ENCODE measurements around the gene BRIP1.
"Not testable (repeated sequence)": the region's sequence is repeated elsewhere in the genome, so short reads cannot be mapped to it uniquely, and the experiment has no call there.

The BRIP1 gene

DNA sequence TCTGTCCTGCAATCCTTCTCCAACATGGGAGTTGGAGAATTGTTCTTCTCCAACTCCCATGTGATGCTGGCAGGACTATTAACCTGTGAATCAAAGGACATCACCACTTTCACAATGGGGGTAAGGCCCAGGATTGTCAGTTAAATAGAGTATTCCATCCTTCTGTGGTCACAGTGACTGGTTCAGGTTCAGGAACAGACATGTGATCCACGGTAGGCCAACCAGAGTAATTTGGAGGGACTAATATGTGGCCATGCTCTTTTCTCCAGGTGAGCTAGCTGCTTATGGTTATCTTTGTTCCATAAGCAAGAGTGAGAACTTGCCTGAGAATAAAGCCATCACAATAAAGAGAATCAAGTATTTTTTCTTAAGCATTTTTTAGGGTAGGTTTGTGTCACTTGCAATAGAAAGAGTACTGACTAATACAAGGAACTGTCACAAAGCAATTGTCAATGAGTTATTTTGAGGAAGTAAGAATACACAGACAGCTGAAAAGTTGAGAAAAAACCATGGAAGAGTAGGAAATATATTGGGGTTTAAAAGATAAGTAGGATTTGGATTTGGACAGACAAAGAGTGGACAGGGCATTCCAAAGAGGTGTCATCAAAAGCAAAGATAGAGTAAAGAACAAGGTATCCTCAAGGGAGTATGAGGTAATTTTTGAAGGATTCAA lies 63.4 kb downstream of the BRIP1 start:
- no peak for DNase-seq (ENCODE audit: low spot score)

DNA sequence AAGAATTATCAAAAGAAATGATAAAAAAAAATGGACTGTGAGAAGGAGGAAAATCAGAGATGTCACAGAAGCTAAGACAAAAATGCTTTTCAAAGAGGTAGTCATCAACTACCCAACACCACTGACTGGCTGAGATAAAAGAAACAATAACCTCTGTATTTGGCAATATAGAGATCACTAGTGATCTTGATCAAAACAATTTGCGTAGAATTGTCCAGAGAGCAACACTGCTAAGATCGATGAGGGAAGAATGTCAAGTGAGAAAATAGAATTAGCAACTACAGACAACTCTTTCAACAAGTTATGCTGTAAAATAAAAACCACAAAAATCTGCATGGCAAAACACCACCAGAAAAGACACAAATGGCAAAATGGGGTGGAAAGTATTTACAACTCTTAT lies 66.0 kb downstream of the BRIP1 start:
- no peak for DNase-seq (ENCODE audit: low spot score)

DNA sequence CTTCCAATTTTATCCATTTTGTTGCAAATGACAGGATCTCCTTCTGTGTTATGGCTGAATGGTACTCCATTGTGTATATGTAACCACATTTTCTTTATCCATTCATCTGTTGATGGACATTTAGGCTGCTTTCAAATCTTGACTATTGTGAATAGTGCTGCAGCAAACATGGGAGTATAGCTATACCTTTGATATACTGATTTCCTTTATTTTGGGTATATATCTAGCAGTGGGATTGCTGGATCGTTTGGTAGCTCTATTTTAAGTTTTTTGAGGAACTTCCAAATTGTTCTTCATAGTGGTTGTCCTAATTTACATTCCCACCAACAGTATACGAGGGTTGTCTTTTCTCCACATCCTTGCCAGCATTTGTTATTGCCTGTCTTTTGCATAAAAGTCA lies 67.8 kb downstream of the BRIP1 start:
- DNase-seq (ENCODE audit: low spot score), result no peak

DNA sequence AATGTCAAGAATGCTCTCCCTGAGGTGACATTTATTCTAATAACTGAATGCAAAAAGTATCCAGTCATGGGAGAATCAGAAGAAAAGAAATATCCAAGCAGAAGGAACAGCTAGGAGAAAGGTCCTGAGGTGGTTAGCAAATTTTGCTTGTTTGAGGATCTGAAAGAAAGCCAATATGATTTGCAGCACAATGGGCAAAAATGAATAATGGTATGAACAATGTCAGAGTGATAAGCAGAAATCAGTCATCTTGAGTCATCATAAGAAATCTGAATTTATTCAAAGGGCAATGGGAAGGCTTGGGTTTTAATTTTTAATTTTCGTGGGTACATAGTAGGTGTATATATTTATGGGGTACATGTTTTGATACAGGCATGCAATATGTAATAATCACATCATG lies 68.5 kb downstream of the BRIP1 start:
- no peak for DNase-seq (ENCODE audit: low spot score)

DNA sequence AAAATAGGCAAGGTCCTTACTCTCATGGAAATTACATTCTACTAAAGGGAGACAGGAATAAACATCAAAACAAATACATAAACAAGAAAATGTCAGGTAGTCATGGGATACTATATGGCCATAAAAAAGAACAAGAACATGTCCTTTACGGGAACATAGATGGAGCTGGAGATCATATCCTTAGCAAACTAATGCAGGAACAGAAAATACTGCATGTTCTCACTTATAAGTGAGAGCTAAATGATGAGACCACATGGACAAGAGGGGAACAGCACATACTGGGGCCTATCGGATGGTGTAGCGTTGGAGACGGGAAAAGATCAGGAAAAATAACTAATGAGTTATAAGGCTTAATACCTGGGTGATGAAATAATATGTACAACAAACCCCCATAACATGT lies 69.1 kb downstream of the BRIP1 start:
- no peak for DNase-seq (ENCODE audit: low spot score)

DNA sequence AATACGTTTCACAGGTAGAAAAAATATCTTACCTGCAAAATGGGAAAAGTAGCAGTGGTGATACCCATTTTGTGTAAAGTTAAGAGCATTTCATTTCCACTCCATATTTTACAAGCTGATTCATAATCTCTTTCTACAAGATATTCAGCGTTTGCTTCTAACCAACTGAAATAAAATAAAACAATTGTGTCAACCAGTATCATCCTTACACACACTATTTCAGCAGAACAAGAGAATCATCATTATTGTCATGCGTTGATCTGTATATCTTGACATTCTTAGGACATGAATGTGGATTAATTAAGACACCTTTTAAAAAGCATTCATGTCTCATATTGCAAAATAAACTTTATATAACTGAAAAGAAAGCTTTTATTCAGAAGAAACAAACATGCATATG lies 69.8 kb downstream of the BRIP1 start:
- DNase-seq (ENCODE audit: low spot score), result no peak

DNA sequence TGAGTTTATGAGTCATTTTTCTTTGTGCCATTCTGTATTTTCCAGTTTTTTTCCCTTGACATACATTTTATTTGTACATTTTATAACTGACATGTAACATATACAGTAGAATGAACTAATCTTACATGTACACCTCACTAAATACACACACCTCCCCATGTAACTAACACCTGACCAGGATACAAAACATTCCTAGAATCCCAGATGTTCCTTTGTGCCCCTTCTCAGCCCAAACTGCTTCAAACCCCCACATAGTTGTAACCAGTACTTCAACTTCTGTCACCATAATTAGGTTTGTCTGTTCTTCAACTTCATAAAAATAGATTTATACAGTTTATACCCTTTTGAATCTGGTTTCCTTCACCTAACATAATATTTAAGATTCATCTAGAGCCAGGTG lies 73.5 kb downstream of the BRIP1 start:
- no peak for DNase-seq (ENCODE audit: low spot score)

DNA sequence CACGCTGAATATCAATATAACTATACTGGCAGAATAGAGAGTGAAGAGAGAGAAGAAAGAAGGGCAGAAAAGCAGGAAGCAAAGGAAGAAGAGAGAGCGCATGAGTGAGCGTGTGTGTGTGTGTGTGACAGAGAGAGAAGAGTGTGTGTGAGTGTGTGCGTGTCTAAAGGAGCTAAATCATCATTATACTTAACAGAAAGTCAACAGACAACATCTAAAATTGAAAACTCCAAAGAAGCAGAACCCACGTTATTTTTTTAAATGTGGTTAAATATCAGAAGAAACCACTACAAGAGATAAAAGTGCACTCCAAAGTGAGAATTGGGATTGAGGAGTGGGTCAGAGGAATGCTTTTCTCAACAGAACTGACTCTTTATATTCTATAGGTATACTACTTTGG lies 77.2 kb downstream of the BRIP1 start:
- DNase-seq (ENCODE audit: low spot score), result no peak

DNA sequence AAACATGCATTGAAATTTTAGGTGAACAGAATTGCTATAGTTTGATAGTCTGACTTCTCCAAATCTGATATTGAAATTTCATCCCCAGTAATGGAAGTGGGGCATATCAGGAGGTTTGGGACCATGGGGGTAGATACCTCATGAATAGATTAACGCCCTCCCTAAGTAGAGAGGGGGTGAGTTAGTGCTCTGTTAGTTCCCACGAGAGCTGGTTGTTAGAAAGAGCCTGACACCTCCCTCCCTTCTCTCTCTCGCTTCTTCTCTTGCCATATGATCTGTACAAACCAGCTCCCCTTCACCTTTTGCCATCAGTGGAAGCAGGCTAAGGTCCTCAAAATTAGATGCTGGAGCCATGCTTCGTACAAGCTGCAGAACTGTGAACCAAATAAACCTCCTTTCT lies 78.8 kb downstream of the BRIP1 start:
- DNase-seq (ENCODE audit: low spot score), result no peak

DNA sequence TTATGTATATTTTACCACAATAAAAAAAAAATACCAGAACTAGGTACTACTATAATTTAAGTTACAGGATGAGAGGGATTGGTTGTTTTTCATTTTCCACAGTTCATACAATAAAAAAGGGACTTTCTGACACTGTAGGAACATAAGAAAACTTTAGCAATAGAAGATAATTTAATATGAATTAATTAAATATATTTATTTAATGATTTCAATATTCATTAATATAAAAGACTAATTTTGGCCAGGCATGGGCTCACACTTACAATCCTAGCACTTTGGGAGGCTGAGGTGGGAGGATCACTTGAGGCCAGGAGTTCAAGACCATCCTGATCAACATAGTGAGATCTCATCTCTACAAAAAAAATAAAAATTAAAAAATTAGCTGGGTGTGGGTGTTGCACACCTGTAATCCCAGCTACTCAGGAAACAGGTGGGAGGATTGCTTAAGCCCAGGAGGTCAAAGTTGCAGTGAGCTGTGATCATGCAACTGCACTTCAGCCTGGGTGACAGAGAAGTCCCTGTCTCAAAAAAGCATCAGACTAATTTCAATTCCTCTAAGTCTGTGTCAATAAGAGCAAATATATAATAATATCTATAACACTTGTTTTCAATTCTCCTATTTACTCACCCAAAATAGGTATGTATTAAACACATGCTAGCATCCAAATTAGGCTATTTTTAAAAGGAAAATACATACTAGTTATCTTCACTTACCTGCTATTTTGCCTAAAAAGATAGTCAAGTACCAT lies 79.6 kb downstream of the BRIP1 start:
- DNase-seq (ENCODE audit: low spot score), result no peak

DNA sequence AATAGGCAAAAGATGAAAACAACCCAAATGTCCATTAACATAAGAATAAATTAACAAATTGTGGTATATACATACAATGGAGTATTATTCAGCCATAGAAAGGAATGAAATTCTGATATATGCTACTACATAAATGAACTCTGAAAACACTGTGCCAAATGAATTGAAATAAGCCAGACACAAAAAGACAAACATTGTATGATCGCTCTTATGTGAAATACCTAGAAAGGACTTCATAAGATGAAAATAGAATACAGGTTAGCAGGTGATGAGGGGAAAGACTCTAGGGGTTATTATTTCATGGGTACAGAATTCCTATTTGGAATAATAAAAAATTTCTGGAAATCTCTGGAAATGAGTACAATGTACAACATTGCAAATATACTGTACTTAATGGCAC lies 80.2 kb downstream of the BRIP1 start:
- DNase-seq (ENCODE audit: low spot score), result no peak

DNA sequence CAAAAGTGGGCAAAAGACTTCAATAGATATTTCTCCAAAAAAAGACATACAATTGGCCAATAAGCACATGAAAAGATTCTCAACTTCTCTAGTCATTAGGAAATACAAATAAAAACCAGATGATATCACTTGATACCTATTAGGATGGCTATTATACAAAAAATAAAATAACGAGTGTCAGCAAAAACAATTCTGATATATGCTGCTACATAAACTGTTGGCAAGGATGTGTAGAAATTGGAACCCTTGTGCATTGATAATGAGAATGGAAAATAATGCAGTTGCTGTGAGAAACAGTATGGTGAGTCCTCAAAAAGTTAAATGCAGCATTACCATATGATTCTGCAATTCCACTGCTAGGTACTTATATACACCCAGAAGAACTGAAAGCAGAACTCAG lies 80.6 kb downstream of the BRIP1 start:
- DNase-seq (ENCODE audit: low spot score), result no peak

DNA sequence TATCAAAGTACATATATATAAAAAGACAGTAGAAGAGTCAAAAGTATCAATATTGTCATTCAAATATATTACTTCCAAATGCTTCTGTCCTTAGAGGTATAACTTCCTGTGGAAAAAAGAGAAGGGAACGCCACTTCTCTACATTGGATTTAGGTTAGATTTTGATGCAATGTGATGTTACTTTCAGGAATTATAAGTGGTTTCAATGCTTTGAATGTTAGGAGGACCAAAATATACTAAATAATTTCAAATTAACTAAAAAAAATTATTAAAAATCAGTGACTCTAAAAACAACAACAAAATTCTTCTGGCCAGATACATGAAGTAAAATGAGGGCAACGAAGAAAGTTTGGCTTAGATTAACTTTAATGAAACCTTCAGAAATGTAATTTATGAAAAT lies 88.0 kb downstream of the BRIP1 start:
- DNase-seq (ENCODE audit: low spot score), result no peak

DNA sequence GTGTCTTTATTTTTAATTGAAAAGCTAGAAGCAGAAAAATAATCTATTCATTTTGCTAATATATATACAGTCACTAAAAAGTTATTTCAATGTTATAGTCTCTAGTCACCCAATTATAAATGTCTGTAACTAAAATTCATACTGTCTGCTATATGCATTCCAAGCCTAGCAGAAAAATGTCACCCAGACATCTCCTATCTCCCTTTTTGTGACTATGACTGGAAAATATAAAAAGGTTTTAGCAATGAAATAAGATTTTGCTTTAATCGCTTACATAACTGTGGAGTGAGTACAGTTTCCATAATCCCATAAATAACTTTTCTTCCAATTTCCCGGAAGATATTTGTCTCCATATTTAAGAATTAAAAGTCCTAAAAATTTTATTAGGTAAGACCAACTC lies 88.6 kb downstream of the BRIP1 start:
- DNase-seq (ENCODE audit: low spot score), result no peak

DNA sequence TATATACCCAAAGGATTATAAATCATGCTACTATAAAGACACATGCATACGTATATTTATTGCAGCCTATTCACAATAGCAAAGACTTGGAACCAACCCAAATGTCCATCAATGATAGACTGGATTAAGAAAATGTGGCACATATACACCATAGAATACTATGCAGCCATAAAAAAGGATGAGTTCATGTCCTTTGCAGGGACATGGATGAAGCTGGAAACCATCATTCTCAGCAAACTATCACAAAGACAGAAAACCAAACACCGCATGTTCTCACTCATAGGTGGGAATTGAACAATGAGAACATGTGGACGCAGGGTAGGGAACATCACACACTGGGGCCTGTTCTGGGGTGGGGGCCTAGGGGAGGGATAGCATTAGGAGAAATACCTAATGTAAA lies 89.2 kb downstream of the BRIP1 start:
- DNase-seq (ENCODE audit: low spot score), result not testable (repeated sequence)

DNA sequence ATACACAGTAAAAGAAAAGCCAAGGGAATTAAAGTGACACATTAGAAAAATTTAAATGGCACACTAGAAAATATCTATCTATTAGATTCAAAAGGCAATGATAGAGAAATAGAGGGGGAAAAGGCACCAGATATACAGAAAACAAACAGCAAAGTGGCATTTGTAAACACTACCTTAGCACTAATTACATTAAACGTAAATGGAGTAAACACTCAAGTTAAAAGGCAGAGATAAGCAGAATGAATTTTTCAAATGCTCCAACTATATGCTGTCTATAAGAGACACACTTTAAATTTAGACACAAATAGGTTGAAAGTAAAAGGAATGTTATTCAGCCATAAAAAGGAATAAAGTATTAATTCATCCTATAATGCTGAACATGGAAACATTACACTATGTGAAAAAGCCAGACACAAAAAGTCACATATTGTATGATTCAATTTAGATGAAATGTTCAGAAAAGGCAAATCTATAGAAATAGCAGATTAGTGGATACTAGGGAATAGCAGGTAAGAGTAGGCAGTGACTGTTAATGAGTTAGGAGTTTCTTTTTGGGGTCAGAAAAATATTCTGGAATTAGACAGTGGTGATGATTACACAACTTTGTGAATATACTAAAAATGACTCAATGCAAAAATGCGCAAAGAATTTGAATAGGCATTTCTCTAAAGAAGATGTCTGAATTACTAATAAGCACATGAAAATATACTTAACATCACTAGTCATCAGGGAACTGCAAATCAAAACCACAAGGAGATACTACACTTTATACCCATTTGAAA lies 92.4 kb downstream of the BRIP1 start:
- no peak for DNase-seq (ENCODE audit: low spot score)

DNA sequence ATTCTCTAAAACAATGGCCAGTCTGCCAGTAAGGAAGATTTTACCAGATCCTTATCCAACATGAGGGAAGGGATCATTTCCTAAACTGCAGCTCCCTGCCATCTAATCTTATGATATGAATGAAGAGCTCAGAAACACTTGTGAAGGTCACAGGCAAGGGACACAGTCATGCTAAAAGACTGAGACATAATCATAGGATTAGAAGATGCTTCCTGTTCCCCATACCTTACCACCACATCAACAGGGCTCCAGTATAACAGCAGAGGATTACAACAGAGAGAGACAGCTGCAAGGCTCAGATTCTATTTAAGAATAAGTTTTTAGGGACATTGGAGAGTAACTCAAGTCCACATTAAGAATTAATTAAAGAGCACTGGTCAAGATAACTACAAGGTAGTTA lies 93.3 kb downstream of the BRIP1 start:
- no peak for DNase-seq (ENCODE audit: low spot score)

DNA sequence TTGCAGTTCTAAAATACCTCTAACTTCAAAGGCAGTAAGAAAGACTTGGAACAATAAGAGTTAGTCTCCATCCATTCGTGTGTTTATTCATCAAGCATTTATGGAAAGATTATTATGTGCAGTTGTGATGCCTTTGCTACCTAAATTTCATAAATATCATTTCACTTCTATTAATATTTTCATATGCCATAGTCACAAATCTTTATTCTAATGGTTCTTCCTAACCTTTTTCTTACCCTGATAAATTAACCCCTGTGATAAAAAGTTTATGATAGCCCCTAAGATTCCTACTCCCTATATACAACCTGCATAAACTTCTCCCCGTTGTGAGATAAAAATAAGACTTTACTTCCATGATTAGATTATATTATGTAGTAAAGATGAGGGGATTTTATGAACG lies 94.9 kb downstream of the BRIP1 start:
- no peak for DNase-seq (ENCODE audit: low spot score)

DNA sequence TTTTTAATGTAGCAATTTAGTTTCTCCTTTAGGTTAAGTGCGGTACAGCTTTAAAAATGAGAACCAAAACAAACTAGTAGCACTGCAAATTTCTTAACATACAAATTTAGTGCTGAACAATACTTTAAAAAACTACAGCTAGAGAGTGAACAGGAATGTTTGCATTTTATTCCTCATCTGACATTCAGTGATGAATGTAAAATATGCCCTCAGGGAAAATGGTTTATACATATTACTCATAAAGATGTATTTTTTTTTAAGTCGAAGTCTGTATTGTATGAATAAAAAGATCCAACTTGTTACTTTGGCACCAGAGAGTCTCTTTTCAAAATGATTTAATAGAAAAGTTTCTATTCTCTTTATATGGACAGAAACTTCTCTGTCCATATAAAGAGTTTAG lies 96.8 kb downstream of the BRIP1 start:
- no peak for DNase-seq (ENCODE audit: low spot score)

DNA sequence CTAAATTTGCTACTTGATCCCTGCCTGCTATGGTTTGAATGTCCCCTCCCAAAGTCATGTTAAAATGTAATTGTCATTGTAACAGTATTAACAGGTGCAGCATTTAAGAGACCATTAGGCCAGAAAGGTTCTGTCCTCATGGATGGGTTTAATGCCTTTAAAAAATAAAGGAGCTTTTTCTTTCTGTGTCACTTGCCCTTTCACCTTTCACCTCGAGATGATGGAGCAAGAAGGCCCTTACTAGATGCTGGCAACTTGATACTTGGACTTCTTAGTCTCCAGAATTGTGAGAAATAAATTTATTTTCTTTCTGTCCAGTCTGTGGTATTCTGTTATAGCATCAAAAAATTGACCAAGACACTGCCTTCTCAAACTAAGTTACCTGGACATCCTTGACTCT lies 98.5 kb downstream of the BRIP1 start:
- DNase-seq (ENCODE audit: low spot score), result no peak

DNA sequence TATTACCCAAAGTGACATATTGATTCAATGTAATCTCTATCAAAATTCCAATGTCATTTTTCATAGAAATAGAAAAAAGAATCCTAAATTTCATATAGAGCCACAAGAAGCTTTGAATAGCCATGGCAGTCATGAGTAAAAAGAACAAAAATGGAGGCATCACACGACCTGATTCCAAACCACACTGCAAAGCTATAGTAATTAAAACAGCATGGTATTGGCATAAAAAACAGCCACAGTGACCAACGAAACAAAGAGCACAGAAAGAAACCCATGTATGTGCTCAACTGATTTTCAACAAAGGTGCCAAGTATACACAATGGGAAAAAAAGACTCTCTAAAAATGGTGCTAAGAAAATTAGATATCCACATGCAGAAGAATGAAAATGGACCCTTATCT lies 101.5 kb downstream of the BRIP1 start:
- no peak for DNase-seq (ENCODE audit: low spot score)

DNA sequence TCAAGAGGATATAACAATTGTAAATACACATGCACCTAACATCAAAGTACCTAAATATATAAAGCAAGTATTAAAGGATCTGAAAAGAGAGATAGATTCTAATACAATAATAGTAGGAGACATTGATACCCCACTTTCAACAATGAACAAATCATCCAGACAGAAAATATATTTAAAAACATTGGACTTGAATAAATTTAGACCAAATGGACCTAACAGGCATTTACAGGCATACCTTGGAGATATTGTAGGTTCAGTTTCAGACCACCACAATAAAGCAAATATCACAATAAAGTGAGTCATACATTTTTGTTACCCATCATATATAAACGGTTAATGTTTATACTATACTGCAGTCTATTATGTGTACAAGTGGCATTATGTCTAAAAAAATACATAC lies 104.0 kb downstream of the BRIP1 start:
- no peak for DNase-seq (ENCODE audit: low spot score)

DNA sequence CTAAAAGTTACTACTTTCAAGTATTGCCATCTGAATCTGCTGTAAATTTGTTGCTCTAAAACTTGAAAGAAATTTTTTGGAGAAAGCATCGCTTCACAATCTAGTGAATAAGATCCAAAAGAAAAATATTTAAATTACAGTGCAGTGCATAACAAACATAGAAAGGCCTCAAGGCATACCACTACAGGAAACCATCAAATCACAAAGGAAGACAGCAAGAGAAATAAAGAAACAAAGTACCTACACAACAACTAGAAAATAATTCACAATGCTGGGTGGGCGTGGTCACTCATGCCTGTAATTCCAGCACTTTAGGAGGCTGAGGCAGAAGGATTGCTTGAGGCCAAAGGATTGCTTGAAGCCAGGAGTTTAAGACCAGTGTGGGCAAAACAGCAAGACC lies 104.9 kb downstream of the BRIP1 start:
- no peak for DNase-seq (ENCODE audit: low spot score)

Data from SW480 (cell line).